ENCODE data around the gene PABPC1L.

The PABPC1L gene

GRCh38 chr20:44956410-44956809 lies 46.5 kb downstream of the PABPC1L start:
- TF ChIP-seq, protein P1, sequence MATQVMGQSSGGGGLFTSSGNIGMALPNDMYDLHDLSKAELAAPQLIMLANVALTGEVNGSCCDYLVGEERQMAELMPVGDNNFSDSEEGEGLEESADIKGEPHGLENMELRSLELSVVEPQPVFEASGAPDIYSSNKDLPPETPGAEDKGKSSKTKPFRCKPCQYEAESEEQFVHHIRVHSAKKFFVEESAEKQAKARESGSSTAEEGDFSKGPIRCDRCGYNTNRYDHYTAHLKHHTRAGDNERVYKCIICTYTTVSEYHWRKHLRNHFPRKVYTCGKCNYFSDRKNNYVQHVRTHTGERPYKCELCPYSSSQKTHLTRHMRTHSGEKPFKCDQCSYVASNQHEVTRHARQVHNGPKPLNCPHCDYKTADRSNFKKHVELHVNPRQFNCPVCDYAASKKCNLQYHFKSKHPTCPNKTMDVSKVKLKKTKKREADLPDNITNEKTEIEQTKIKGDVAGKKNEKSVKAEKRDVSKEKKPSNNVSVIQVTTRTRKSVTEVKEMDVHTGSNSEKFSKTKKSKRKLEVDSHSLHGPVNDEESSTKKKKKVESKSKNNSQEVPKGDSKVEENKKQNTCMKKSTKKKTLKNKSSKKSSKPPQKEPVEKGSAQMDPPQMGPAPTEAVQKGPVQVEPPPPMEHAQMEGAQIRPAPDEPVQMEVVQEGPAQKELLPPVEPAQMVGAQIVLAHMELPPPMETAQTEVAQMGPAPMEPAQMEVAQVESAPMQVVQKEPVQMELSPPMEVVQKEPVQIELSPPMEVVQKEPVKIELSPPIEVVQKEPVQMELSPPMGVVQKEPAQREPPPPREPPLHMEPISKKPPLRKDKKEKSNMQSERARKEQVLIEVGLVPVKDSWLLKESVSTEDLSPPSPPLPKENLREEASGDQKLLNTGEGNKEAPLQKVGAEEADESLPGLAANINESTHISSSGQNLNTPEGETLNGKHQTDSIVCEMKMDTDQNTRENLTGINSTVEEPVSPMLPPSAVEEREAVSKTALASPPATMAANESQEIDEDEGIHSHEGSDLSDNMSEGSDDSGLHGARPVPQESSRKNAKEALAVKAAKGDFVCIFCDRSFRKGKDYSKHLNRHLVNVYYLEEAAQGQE (IDR thresholded peaks at IDR 0.05; ENCODE audit: low read depth), result no peak
- TF ChIP-seq FOXM1 (IDR thresholded peaks at IDR 0.05; ENCODE audit: borderline replicate concordance, low read depth) (no peak), EGR1 (IDR thresholded peaks at IDR 0.05) (no peak), YY1 (IDR thresholded peaks at IDR 0.05; ENCODE audit: low read depth) (no peak), CREB1 (IDR thresholded peaks at IDR 0.05; ENCODE audit: low read depth) (no peak)
- TF ChIP-seq, protein P2, sequence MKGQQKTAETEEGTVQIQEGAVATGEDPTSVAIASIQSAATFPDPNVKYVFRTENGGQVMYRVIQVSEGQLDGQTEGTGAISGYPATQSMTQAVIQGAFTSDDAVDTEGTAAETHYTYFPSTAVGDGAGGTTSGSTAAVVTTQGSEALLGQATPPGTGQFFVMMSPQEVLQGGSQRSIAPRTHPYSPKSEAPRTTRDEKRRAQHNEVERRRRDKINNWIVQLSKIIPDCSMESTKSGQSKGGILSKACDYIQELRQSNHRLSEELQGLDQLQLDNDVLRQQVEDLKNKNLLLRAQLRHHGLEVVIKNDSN (IDR thresholded peaks at IDR 0.05), result no peak

DNA sequence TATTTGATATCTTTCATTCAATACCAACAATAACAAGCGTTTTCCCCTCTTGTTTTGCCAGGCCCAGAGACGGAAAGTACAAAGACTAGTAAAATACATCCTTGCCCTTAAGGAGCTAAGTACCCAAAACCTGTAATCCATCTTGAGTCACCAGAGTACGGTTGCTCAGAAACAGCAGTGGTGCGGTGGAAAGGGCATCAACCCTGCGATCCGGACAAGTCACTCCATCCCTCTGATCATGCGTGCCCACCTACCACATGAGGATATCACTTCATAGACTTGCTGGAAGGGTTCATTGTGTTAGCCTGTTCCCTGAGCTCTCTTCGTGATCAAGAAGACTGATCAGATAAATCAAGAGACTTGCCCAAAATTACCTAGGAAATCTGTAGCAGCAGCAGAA lies 48.4 kb downstream of the PABPC1L start:
- no peak for TF ChIP-seq TAF1 (IDR thresholded peaks at IDR 0.05; ENCODE audit: low read depth)
- TF ChIP-seq YY1 (IDR thresholded peaks at IDR 0.05; ENCODE audit: low read depth), result no peak
- no peak for TF ChIP-seq NFIC (IDR thresholded peaks at IDR 0.05)
- TF ChIP-seq TEAD4 (IDR thresholded peaks at IDR 0.05), result no peak
- TF ChIP-seq EP300 (IDR thresholded peaks at IDR 0.05; ENCODE audit: borderline replicate concordance), result no peak
- TF ChIP-seq FOXM1 (IDR thresholded peaks at IDR 0.05; ENCODE audit: borderline replicate concordance, low read depth), result no peak
- TF ChIP-seq, protein P1 (IDR thresholded peaks at IDR 0.05; ENCODE audit: low read depth), result no peak
- TF ChIP-seq TCF12 (IDR thresholded peaks at IDR 0.05; ENCODE audit: low read depth), result no peak
- TF ChIP-seq CREB1 (IDR thresholded peaks at IDR 0.05; ENCODE audit: low read depth), result no peak
- TF ChIP-seq, protein P2 (IDR thresholded peaks at IDR 0.05), result no peak
- no peak for TF ChIP-seq CEBPB (IDR thresholded peaks at IDR 0.05)
- TF ChIP-seq RAD21 (IDR thresholded peaks at IDR 0.05; ENCODE audit: low read depth), result no peak
- no peak for TF ChIP-seq EGR1 (IDR thresholded peaks at IDR 0.05)
- TF ChIP-seq MAX (IDR thresholded peaks at IDR 0.05), result no peak
- TF ChIP-seq ZBTB7A (IDR thresholded peaks at IDR 0.05; ENCODE audit: low read depth), result no peak

- TF ChIP-seq EP300 (IDR thresholded peaks at IDR 0.05; ENCODE audit: borderline replicate concordance), result no peak
- TF ChIP-seq FOXM1 (IDR thresholded peaks at IDR 0.05; ENCODE audit: borderline replicate concordance, low read depth), result no peak
- TF ChIP-seq YY1 (IDR thresholded peaks at IDR 0.05; ENCODE audit: low read depth), result no peak
- no peak for TF ChIP-seq TCF12 (IDR thresholded peaks at IDR 0.05; ENCODE audit: low read depth)
- no peak for TF ChIP-seq ZBTB7A (IDR thresholded peaks at IDR 0.05; ENCODE audit: low read depth)
- TF ChIP-seq, protein P1 (IDR thresholded peaks at IDR 0.05; ENCODE audit: low read depth), result no peak
- no peak for TF ChIP-seq EGR1 (IDR thresholded peaks at IDR 0.05)
- TF ChIP-seq RAD21 (IDR thresholded peaks at IDR 0.05; ENCODE audit: low read depth), result no peak
- TF ChIP-seq TAF1 (IDR thresholded peaks at IDR 0.05; ENCODE audit: low read depth), result no peak
- no peak for TF ChIP-seq TEAD4 (IDR thresholded peaks at IDR 0.05)
- no peak for TF ChIP-seq MAX (IDR thresholded peaks at IDR 0.05)
Observed at GRCh38 chr20:44959082-44959637, 49.3 kb downstream of the PABPC1L start.

DNA sequence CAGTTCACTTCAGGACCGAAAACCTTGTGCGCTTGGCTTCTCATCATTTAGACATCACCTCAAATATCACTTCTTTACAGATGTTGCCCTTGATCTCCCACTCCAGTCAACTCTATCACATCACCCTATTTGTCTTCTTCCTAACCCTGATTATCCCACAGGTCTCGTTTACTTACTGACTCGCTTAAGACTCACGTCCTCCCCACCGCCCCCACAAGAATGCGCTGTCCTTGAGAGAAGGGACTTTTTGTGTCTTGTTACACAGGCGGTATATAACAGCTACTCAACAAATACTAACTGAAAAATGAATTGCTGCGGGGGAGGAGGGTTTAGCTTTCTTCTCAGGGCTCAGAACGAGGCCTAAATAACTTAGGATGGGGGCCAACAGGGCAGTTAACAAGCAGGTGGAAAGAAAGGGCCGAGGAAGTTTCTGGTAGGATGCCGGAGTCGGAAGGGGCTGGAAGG lies 49.8 kb downstream of the PABPC1L start:
- TF ChIP-seq TEAD4 (IDR thresholded peaks at IDR 0.05) (no peak), TAF1 (IDR thresholded peaks at IDR 0.05; ENCODE audit: low read depth) (no peak), CREB1 (IDR thresholded peaks at IDR 0.05; ENCODE audit: low read depth) (no peak), TCF12 (IDR thresholded peaks at IDR 0.05; ENCODE audit: low read depth) (no peak), MAX (IDR thresholded peaks at IDR 0.05) (no peak), ZBTB7A (IDR thresholded peaks at IDR 0.05; ENCODE audit: low read depth) (no peak), EP300 (IDR thresholded peaks at IDR 0.05; ENCODE audit: borderline replicate concordance) (no peak), FOXM1 (IDR thresholded peaks at IDR 0.05; ENCODE audit: borderline replicate concordance, low read depth) (no peak), YY1 (IDR thresholded peaks at IDR 0.05; ENCODE audit: low read depth) (no peak), EGR1 (IDR thresholded peaks at IDR 0.05) (no peak), RAD21 (IDR thresholded peaks at IDR 0.05; ENCODE audit: low read depth) (no peak), NFIC (IDR thresholded peaks at IDR 0.05) (no peak), CEBPB (IDR thresholded peaks at IDR 0.05) (no peak)
- TF ChIP-seq, protein P2 (IDR thresholded peaks at IDR 0.05), result no peak
- TF ChIP-seq, protein P1 (IDR thresholded peaks at IDR 0.05; ENCODE audit: low read depth), result no peak

Data from Ishikawa (cell line).